Stomach (tissue), 9 donors: ENCODE results near the gene KLHL29. TPM values are rescaled to one million over a fixed set of nuclear protein-coding genes. Genes with fewer than 3 reads are reported as not detected.

Source experiments
- DNase-seq, 2 donors: peaks; one replicate each; pipeline versions ENCODE4 v3.0.0 to v3.0.0-alpha.2; 2013 to 2019
- H3K27ac ChIP-seq, 5 donors: fragments of 200-600 bp in 4 of 5; sonication (generic) in 4 of 5; one replicate each; pipeline ENCODE4 v1.5.1; 2013 to 2019; ENCODE audit warnings: mild to moderate bottlenecking in 1 of 5, moderate library complexity in 1 of 5
- H3K27me3 ChIP-seq, 3 donors: fragments of 200-600 bp; sonication (generic); one replicate each; pipeline ENCODE4 v1.5.1; 2017 to 2019; ENCODE audit warnings: mixed run types in 1 of 3
- H3K36me3 ChIP-seq, 4 donors: fragments of 200-600 bp; sonication (generic); 1 replicate in 3 of 4; 2 replicates in 1 of 4; pipeline ENCODE4 v1.5.1; 2016 to 2019
- H3K4me1 ChIP-seq, 4 donors: fragments of 200-600 bp; sonication (generic); one replicate each; pipeline ENCODE4 v1.5.1; 2016 to 2019
- H3K4me3 ChIP-seq, 4 donors: fragments of 200-600 bp; sonication (generic) in 3 of 4; one replicate each; pipeline ENCODE4 v1.5.1; 2016 to 2019; ENCODE audit warnings: mild to moderate bottlenecking in 1 of 4
- H3K9me3 ChIP-seq, 4 donors: fragments of 200-600 bp; sonication (generic); one replicate each; pipeline ENCODE4 v1.5.1; 2016 to 2019
- EP300 ChIP-seq: sonication (generic); formaldehyde crosslinking; IDR thresholded peaks from one replicate; pipeline ENCODE4 v1.6.1; 2017; ENCODE audit warnings: antibody characterized with exemption
- POLR2A ChIP-seq, 4 donors: fragments of 450-650 bp; IDR thresholded peaks; one replicate each; pipeline ENCODE4 v1.6.1; 2016; ENCODE audit warnings: antibody characterized with exemption in 4 of 4, control low read depth in 2 of 4, mild to moderate bottlenecking in 1 of 4, moderate library complexity in 1 of 4
- POLR2AphosphoS5 ChIP-seq, 3 donors: sonication (generic); formaldehyde crosslinking; IDR thresholded peaks; one replicate each; pipeline ENCODE4 v1.6.1; 2016; ENCODE audit warnings: antibody characterized with exemption in 3 of 3
- WGBS, 5 donors: extraction: QIAGEN DNeasy Blood & Tissue Kit in 3 of 5; methylation state at CpG; one replicate each; pipeline versions ENCODE4 v1.1.5 to v1.1.7; 2013 to 2018; 5-methylcytosine and 5-hydroxymethylcytosine counted together
- intact Hi-C: fragments of 100-400 bp; cut with DNase I; formaldehyde crosslinking; loops from one replicate; pipeline ENCODE4 v1.15.1; 2023; ENCODE audit warnings: low total_unique reads
- polyA plus RNA-seq, 3 donors: library from polyadenylated mRNA; stranded (reverse); fragments of 200-250 nt; gene quantifications; one replicate each; pipeline ENCODE4 v1.2.3, GENCODE V29; 2013
- total RNA-seq, 5 donors: library from RNA; depleted of rRNA; stranded (reverse); fragments of >200 nt; gene quantifications; one replicate each; pipeline versions ENCODE4 v1.1.0 to v1.2.3, GENCODE V29; 2014 to 2016
- TF ChIP-seq, protein P1 (sequence below), 7 experiments: fragments of 450-650 bp in 4 of 7; fragments of 200-600 bp in 3 of 7; sonication (generic) in 3 of 7; IDR thresholded peaks; one replicate each; pipeline ENCODE4 v1.5.1; 2016 to 2019; ENCODE audit warnings: antibody characterized with exemption in 7 of 7, control low read depth in 2 of 7, mild to moderate bottlenecking in 1 of 7
- donor health status: healthy with polysubstance abuse.
- donor health status: Bipolar disorder and iron deficiency.
- donor health status: healthy.

KLHL29 gene
- total and polyA plus RNA-seq, 8 donors = under 0.01 to 6.6 (median 1.3) TPM

DNA sequence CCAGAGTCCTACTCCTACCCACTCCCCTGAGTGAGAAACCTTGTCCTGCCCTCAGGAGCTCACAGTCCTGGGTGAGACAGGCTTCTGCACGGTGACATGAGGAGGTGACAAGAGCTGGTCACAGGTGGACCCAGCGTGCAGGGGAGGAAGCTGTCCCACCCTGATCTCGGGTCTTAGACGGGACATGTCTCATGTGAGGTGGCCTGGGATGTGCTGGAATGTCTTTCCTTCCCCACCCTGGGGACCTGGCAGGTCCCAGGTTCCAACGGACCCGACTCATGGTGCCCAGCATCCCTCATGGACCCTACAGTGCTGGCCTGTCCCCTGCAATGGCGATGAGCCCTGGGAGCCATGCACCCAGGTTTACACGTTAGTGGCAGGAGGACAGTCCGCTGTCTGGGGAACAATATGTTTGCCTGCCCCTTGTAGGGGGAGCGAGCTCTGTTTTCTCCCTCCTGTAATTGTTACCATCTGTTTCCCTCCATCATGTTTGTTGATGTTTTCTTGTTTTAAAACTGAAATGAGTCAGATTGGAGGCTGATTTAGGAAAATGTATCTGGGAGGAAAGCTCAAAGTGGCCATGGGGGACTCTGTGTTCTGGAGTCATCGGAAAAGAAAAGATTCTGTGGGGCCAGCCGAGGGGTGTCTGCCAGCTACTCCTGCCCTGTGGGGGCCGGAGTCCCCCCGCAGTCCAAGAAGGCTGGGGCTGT is 238.1 kb downstream of the KLHL29 start:
- 86 to 91% (median 87%) methylated on average over 14 of the region's 14 CpGs for WGBS, 5 donors
- Histone ChIP-seq H3K9me3 (peaks cover 3 to 15% (median 7%) of the 10 kb centered on the region in 4 donors), H3K4me3 (no peak overlapping the region), H3K4me1 (peaks cover 5 to 39% (median 22%) of the 10 kb centered on the region in 4 donors), H3K36me3 (no peaks in the 10 kb centered on the region), H3K27me3 (no peaks in the 10 kb centered on the region), H3K27ac (peak overlapping the region in 1 of 5 donors; percentile 94)
- intact Hi-C loops = no loop called here
- no peak for DNase-seq
- TF ChIP-seq POLR2AphosphoS5 (IDR thresholded peaks at IDR 0.05) (no peak), EP300 (no peak), POLR2A (IDR thresholded peaks at IDR 0.05) (no peak)
- TF ChIP-seq, protein P1, sequence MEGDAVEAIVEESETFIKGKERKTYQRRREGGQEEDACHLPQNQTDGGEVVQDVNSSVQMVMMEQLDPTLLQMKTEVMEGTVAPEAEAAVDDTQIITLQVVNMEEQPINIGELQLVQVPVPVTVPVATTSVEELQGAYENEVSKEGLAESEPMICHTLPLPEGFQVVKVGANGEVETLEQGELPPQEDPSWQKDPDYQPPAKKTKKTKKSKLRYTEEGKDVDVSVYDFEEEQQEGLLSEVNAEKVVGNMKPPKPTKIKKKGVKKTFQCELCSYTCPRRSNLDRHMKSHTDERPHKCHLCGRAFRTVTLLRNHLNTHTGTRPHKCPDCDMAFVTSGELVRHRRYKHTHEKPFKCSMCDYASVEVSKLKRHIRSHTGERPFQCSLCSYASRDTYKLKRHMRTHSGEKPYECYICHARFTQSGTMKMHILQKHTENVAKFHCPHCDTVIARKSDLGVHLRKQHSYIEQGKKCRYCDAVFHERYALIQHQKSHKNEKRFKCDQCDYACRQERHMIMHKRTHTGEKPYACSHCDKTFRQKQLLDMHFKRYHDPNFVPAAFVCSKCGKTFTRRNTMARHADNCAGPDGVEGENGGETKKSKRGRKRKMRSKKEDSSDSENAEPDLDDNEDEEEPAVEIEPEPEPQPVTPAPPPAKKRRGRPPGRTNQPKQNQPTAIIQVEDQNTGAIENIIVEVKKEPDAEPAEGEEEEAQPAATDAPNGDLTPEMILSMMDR (IDR thresholded peaks at IDR 0.05) = no peak

DNA sequence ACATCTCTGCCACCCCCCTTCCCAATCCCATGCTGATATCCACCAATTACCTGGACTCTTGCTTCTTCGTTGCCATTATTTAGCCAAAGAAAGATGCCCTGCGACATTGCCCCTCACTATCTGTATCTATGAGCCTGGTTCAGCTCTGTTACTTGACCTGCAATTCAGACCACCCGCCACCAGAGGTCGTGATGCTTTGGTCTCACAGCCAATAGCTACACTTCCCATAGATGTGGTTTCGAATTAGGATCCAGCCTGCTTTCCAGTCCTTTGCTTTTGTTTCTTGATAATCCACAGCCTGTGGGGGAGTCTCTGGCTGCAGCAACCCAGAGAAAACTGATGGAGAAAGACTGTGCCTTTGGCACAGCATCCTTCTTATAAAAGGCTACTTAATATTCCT is 239.4 kb downstream of the KLHL29 start:
- H3K4me3 ChIP-seq = no peak overlapping the region
- no peak for DNase-seq
- 56 to 64% (median 61%) methylated on average over 5 of the region's 5 CpGs for WGBS, 5 donors

DNA sequence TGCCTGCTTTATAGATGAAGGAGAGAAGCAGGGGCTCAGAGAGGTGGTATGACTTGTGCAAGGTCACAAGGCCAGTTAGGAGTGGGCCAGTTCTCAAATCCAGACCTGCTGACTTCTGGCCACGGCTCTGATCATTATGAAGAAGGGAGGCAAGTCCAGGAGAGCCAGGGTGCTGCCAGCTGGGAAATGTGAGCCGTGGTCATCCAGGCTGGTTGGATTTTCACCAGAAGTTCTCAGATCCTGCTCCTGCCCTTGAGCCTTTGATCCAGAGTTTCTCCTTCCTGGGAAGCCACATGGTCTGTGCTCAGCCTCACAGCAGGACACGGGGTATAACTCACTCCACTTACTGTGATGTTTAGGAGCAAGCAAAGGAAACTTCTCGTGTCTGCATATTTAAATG is 239.9 kb downstream of the KLHL29 start:
- no peaks in the 10 kb centered on the region for H3K36me3 ChIP-seq
- TF ChIP-seq EP300 (no peak), POLR2AphosphoS5 (IDR thresholded peaks at IDR 0.05) (no peak), POLR2A (IDR thresholded peaks at IDR 0.05) (no peak)
- TF ChIP-seq, protein P1 (IDR thresholded peaks at IDR 0.05) = no peak
- WGBS, 5 donors = 60 to 73% (median 61%) methylated on average over 4 of the region's 4 CpGs
- intact Hi-C loops = no loop called here
- H3K27ac ChIP-seq = peak overlapping the region in 1 of 5 donors; percentile 94
- DNase-seq = no peak
- no peak overlapping the region for H3K4me3 ChIP-seq
- H3K4me1 ChIP-seq = peaks cover 0 to 25% (median 14%) of the 10 kb centered on the region in 4 donors
- H3K9me3 ChIP-seq = peaks cover 3 to 15% (median 7%) of the 10 kb centered on the region in 4 donors
- H3K27me3 ChIP-seq = no peaks in the 10 kb centered on the region

More for the DNA sequence above, 239.4 kb downstream of the KLHL29 start:
- no peaks in the 10 kb centered on the region for H3K36me3 ChIP-seq
- TF ChIP-seq, protein P1 (IDR thresholded peaks at IDR 0.05) = peak in 2 of 7 experiments; percentile 16 to 18
- TF ChIP-seq POLR2AphosphoS5 (IDR thresholded peaks at IDR 0.05) = no peak
- H3K9me3 ChIP-seq = peaks cover 3 to 15% (median 7%) of the 10 kb centered on the region in 4 donors
- H3K27ac ChIP-seq = peak overlapping the region in 1 of 5 donors; percentile 94
- H3K4me1 ChIP-seq = peaks cover 0 to 30% (median 16%) of the 10 kb centered on the region in 4 donors
- no peaks in the 10 kb centered on the region for H3K27me3 ChIP-seq
- intact Hi-C loops = no loop called here

DNA sequence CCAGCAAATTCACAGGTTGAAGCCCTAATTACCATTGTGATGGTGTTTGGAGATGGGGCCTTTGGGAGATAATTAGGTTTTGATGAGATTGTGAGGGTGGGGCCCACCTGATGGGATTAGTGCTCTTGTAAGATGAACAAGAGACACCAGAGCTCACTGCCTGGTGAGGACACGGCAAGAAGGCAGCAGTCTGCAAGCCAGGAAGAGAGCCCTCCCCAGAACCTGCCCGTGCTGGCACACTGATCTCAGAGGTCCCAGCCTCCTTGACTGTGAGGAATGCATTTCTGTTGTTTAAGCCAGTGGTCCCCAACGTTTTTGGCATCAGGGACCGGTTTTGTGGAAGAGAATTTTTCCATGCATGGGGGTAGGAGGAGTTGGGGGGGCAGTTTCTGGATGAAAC is 240.7 kb downstream of the KLHL29 start:
- TF ChIP-seq, protein P1 (IDR thresholded peaks at IDR 0.05) = no peak
- TF ChIP-seq POLR2A (IDR thresholded peaks at IDR 0.05) = no peak
- TF ChIP-seq POLR2AphosphoS5 (IDR thresholded peaks at IDR 0.05) = no peak
- TF ChIP-seq EP300 = no peak
- no peak overlapping the region for H3K27ac ChIP-seq
- no peaks in the 10 kb centered on the region for H3K36me3 ChIP-seq
- H3K4me1 ChIP-seq = peaks cover 0 to 18% (median 6%) of the 10 kb centered on the region in 4 donors
- no peaks in the 10 kb centered on the region for H3K27me3 ChIP-seq
- H3K9me3 ChIP-seq = peaks cover 3 to 15% (median 7%) of the 10 kb centered on the region in 4 donors
- intact Hi-C loops = no loop called here
- DNase-seq = no peak
- WGBS, 5 donors = 75 to 93% (median 80%) methylated on average over 3 to 4 of the region's 4 CpGs
- H3K4me3 ChIP-seq = no peak overlapping the region
